Putamen (tissue), 1 donor: ENCODE results near the gene YLPM1.

Source experiments
- DNase-seq: peaks from one replicate; pipeline ENCODE4 v3.0.0-alpha.2; 2016; ENCODE audit warnings: low spot score

The YLPM1 gene

DNA sequence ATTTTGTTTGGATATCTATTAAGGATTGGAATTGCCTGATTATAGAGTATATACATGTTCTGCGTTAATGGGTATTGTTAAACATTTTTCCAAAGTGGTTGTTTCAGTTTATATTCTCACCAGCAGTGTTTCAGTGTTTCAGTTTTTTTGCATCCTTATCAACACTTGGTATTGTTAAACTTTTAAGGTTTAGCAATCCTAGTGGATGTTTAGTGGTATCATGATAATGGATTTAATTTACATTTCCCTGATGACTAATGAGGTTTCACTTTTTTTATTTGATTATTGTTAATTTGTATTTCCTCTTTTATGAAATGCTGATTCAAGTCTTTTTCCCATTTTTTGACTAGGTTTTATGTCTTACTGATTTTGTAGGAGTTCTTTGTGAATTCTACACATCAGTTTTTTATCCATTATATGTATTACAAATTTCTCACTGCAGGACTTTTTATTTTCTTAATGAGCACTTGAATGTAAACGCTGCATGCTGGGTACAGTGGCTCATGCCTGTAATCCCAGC, 23.7 kb downstream of the YLPM1 start:
- DNase-seq = no peak

GRCh38 chr14:74792249-74793039, 29.3 kb downstream of the YLPM1 start:
- no peak for DNase-seq

DNA sequence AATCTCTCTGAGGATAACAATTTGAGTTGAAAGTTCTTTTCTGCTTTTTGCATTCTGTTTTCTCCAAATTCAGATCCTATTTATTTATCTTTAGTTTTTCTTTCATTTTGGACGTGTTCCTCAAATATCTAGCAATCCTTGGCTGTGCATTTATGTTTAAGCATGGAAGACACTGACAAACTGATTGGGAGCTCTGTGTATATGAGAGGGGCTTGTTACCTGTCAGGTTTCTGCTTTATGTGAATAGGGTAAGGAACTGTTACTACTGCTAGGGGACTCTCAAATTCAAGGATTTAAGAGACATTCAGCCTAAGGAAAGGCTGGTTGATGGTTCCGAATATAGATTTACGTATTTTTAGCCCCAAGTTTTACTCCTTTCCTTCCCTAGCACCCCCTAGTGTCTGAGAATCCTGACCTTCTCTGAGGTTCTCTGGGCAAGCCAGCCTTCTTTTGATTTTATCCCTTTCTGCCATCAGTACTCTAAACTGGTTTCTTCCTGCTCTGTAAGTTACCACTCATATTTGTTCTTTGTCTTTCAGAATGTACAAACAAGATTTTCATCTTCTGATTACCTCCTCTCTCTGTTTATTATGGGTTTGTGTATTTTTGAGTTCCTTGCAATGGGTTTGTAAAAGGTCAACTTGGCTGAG, 30.5 kb downstream of the YLPM1 start:
- DNase-seq = no peak

- no peak for DNase-seq
Observed at GRCh38 chr14:74794947-74795346, 31.8 kb downstream of the YLPM1 start.

GRCh38 chr14:74799765-74800164, 36.6 kb downstream of the YLPM1 start:
- no peak for DNase-seq

GRCh38 chr14:74800780-74801179, 37.7 kb downstream of the YLPM1 start:
- DNase-seq = no peak

GRCh38 chr14:74801396-74801795, 38.3 kb downstream of the YLPM1 start:
- DNase-seq = no peak

DNA sequence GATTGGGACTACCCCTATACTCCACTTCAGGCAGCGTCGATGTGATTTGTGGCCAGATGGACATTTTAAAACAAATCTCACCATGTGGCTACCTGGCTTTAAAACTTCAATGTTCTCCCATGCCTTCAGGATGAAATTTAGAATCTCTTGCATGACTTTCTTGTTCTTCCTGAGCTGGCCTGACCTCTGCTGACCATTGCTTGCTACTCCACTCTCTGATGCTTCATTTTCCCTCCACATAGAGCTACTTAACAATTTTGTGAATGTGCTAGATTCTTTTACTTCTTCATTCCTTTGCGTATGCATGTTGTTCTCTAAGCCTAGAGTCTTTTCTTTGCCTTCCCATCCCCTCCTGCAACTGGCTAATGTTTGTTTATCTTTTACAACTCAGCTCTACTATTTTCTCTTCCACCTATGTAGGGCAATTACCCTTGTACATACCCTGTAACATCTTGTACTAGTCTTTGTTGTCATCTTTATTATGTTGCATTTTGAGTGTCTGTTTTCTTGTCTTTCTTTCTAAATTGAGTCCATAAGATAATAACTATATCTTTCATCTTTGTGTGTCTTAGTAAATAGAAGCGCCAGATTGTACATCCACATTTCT, 41.2 kb downstream of the YLPM1 start:
- DNase-seq = no peak

GRCh38 chr14:74807853-74808545, 44.9 kb downstream of the YLPM1 start:
- DNase-seq = no peak

DNA sequence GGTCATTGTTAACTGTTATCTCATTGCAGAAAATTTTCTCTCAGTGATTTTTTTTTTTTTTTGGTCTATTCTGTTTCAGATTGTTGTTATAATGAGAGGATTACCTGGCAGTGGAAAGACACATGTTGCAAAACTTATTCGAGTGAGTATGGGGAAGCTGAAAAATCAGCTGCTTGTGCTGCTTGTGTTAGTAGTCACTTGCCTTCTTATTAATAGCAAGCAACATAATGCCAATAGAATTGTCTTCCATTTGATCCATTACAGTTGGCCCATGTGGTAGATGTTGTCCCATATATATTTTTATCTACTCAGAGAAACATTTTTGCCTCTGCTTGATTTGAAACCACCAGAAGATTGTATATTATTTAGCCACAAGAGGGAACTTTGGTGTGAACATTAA, 53.0 kb downstream of the YLPM1 start:
- DNase-seq = no peak

DNA sequence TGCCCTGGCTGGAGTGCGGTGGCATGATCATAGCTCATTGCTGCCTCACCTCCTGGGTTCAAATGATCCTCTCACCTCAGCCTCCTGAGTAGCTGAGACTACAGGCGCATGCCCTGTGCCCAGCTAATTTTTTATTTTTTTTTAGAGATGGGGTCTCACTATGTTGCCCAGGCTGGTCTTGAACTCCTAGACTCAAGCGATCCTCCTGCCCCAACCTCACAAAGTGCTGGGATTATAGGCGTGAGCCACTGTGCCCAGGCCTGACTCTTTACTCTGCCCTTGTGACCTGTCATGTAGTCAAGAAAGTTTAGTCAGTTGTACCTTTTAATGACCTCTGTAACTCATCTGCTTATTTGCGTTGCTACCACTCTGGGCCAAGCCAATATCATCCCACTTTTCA, 57.2 kb downstream of the YLPM1 start:
- DNase-seq = no peak

- DNase-seq = no peak
Observed at GRCh38 chr14:74821267-74821915, 58.3 kb downstream of the YLPM1 start.

- no peak for DNase-seq
Observed at GRCh38 chr14:74824997-74825396, 61.9 kb downstream of the YLPM1 start.

- no peak for DNase-seq
Observed at GRCh38 chr14:74826574-74826973, 63.5 kb downstream of the YLPM1 start.

DNA sequence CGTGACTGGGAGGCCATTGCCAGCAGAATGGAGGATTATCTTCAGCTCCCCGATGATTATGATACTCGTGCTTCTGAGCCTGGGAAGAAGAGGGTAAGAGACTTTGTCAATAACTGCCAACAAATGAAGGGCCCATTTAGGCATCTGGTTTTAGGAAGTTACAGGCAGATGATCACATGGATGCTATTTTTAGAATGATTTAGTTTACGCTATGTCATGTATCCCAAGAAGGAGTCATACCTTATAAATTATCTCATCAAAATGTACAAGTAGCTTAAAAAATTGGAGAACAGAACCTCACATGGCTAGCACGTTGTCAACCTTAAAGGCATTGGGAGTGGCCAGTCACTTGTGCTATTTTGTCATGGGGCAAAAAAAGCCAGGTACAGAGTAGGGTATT, 66.1 kb downstream of the YLPM1 start:
- DNase-seq = no peak

GRCh38 chr14:74832849-74833248, 69.7 kb downstream of the YLPM1 start:
- DNase-seq = no peak

- DNase-seq = no peak
Observed at GRCh38 chr14:74834692-74835392, 71.7 kb downstream of the YLPM1 start.

- DNase-seq = no peak
Observed at GRCh38 chr14:74835645-74836250, 72.6 kb downstream of the YLPM1 start.

GRCh38 chr14:74836251-74836960, 73.3 kb downstream of the YLPM1 start:
- DNase-seq = no peak

DNA sequence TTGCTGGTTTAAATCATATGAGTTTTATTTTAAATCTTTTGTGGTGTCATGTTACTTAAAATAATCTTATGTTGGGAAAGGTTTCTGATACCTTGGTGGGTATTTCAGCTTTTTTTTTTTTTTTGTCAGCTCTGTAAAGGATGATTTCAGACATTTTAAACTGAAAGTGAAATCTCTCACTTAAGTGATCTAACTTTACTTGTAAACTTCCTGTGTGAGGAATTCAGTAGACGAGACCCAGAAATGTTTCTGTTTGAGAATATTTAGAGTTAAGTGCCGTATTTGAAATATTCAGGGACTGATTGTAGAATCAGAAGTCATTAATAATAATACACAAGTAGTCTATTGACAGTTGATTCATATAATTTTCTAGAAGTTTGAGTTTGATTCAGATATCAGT, 75.0 kb downstream of the YLPM1 start:
- no peak for DNase-seq
